ENCODE results near the gene POLD2.

DNA sequence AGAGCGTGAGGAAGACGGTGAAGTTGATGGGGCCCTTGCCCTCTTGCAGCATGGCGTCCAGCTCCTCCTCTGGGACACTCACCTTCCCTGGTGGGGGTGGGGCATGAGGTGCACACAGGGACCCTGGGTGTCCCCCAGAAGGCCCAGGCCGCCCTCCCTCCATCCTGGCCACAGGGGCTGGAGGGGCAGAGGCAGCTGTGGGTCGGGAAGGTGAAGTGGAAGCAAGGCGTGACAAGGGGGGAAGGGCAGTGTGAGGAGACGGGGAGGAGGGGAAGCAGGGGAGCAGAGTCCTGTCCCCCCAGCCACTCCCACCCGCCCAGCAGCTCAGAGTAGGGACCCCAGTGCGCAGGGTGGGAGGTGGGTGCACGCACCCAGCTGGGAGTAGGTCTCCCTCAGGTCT is 17.0 kb upstream of the POLD2 start:
- TF ChIP-seq POLR2A (IDR thresholded peaks at IDR 0.05) (no peak), CTCF (IDR thresholded peaks at IDR 0.05) (no peak)
